Breast epithelium (tissue), 4 donors: Measurements from ENCODE around the gene STAG1. TPM values are rescaled to one million over a fixed set of nuclear protein-coding genes. Genes with fewer than 3 reads are reported as not detected.

ENCODE experiments used
- DNase-seq, 2 donors: peaks; one replicate each; pipeline ENCODE4 v3.0.0-alpha.2; 2019; ENCODE audit warnings: low spot score in 2 of 2
- H3K27ac ChIP-seq, 2 donors: fragments of 200-600 bp; sonication (generic) in 1 of 2; one replicate each; pipeline ENCODE4 v1.5.1; 2016 to 2019; ENCODE audit warnings: mild to moderate bottlenecking in 1 of 2
- H3K27me3 ChIP-seq, 2 donors: fragments of 200-600 bp; sonication (generic) in 1 of 2; one replicate each; pipeline versions ENCODE4 v1.5.1 to v1.6.0; 2017 to 2019; ENCODE audit warnings: control low read depth in 1 of 2, mild to moderate bottlenecking in 1 of 2
- H3K36me3 ChIP-seq: fragments of 200-600 bp; one replicate; pipeline ENCODE4 v1.5.1; 2019
- H3K4me1 ChIP-seq, 2 donors: fragments of 200-600 bp; sonication (generic); one replicate each; pipeline ENCODE4 v1.5.1; 2016 to 2019; ENCODE audit warnings: control low read depth in 1 of 2
- H3K4me3 ChIP-seq, 3 donors: fragments of 200-600 bp; sonication (generic); 1 replicate in 2 of 3; 2 replicates in 1 of 3; pipeline ENCODE4 v1.5.1; 2016 to 2019; ENCODE audit warnings: mild to moderate bottlenecking in 3 of 3, moderate library complexity in 2 of 3
- H3K9me3 ChIP-seq, 2 donors: fragments of 200-600 bp; sonication (generic) in 1 of 2; one replicate each; pipeline ENCODE4 v1.5.1; 2016 to 2019; ENCODE audit warnings: control low read depth in 1 of 2
- POLR2A ChIP-seq: fragments of 450-650 bp; IDR thresholded peaks from one replicate; pipeline ENCODE4 v1.6.1; 2016; ENCODE audit warnings: antibody characterized with exemption, mild to moderate bottlenecking, moderate library complexity
- POLR2AphosphoS5 ChIP-seq, 3 donors: sonication (generic); formaldehyde crosslinking; IDR thresholded peaks; one replicate each; pipeline ENCODE4 v1.6.1; 2017; ENCODE audit warnings: antibody characterized with exemption in 3 of 3
- intact Hi-C: fragments of 100-400 bp; cut with DNase I; formaldehyde crosslinking; loops from one replicate; pipeline ENCODE4 v1.15.1; 2023; ENCODE audit warnings: low total_unique reads
- total RNA-seq, 3 donors: library from RNA; depleted of rRNA; stranded (reverse); fragments of >200 nt; gene quantifications; one replicate each; pipeline ENCODE4 v1.1.0, GENCODE V29; 2016
- TF ChIP-seq, protein P1 (sequence below), 3 donors: fragments of 450-650 bp; IDR thresholded peaks; one replicate each; pipeline ENCODE4 v1.5.1; 2016 to 2017; ENCODE audit warnings: antibody characterized with exemption in 3 of 3, mild to moderate bottlenecking in 3 of 3, moderate library complexity in 3 of 3

STAG1 gene
- total RNA-seq, 3 donors from 2014 or later: 54.4 to 83.7 (median 73.7) TPM

DNA sequence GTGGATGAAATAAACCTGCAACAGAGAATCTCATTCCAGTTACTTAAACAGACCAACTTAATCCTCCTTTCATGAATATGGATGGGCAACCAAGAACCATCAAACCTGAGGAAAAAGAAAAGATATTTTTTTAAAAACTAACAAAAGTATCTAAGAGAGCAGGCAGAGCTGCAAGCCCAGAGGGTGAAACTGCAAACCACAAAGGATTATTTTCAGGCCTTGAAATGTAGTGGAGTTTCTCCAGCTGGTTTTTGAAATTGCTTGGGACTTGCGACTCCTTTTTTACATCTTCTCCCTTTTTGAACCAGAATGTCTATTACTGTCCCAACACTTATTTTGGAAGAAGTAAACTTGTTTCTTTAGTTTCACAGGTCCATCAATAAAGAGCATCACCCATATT lies 87.4 kb downstream of the STAG1 start:
- H3K36me3 ChIP-seq: no peaks in the 10 kb centered on the region
- H3K27ac ChIP-seq: no peak overlapping the region
- TF ChIP-seq POLR2AphosphoS5 (IDR thresholded peaks at IDR 0.05) (no peak), POLR2A (no peak)
- TF ChIP-seq, protein P1, sequence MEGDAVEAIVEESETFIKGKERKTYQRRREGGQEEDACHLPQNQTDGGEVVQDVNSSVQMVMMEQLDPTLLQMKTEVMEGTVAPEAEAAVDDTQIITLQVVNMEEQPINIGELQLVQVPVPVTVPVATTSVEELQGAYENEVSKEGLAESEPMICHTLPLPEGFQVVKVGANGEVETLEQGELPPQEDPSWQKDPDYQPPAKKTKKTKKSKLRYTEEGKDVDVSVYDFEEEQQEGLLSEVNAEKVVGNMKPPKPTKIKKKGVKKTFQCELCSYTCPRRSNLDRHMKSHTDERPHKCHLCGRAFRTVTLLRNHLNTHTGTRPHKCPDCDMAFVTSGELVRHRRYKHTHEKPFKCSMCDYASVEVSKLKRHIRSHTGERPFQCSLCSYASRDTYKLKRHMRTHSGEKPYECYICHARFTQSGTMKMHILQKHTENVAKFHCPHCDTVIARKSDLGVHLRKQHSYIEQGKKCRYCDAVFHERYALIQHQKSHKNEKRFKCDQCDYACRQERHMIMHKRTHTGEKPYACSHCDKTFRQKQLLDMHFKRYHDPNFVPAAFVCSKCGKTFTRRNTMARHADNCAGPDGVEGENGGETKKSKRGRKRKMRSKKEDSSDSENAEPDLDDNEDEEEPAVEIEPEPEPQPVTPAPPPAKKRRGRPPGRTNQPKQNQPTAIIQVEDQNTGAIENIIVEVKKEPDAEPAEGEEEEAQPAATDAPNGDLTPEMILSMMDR (IDR thresholded peaks at IDR 0.05): no peak
- H3K4me1 ChIP-seq: no peaks in the 10 kb centered on the region
- intact Hi-C loops: no loop called here
- no peak overlapping the region for H3K4me3 ChIP-seq
- DNase-seq: no peak
- no peaks in the 10 kb centered on the region for H3K9me3 ChIP-seq
- H3K27me3 ChIP-seq: no peaks in the 10 kb centered on the region

DNA sequence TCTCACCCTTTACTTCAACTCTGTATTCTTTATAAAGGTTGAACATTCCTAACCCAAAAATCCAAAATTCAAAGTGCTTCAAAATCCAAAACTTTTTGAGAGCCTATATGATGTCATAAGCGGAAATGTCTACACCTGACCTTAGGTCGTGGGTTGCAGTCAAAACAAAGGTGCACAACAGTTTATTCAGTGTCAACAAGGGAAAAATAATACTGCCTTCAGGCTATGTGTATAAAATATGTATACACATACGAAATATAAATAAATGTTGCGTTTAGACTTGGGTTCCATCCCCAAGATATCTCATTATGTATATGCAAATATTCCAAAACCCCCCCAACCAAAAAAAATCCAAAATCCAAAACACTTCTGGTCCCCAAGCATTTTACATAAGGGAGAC lies 90.9 kb downstream of the STAG1 start:
- DNase-seq: no peak

DNA sequence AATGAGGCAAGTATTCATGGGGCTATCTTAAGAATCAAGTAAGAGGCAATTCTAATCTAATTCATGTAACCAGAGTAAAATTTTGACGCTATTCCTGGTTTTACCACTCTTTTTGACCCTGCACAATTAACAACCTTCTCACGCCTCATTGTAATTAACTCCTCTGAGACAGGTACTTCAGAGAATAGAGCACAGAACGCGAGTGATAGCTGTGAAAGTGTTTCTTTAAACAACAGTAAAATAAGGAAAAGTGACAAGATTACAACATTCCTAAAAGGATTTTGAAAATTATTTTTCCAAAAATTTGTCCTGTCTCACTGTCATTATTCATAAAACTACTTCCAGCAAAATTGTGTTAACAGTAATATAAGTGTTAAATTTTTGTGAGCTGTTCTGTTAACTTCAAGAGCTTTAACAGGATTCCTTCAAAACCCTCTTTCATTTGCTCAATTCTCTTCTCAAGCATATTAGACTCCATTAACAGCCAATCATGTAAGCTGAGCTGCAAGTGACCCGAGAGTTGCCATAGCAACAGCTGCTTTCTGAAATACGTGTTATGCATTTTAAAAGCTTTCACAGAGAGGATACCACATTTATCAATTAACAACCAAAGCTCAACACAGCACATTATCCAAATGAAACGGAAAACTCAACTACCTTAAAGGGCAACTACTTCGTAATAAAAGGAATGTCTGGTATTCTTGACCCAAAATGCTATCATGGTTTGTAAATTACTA lies 93.1 kb downstream of the STAG1 start:
- H3K9me3 ChIP-seq: peaks cover 3 to 7% of the 10 kb centered on the region in 2 donors
- no peak overlapping the region for H3K4me3 ChIP-seq
- intact Hi-C loops: no loop called here
- no peaks in the 10 kb centered on the region for H3K27me3 ChIP-seq
- no peaks in the 10 kb centered on the region for H3K36me3 ChIP-seq
- TF ChIP-seq POLR2AphosphoS5 (IDR thresholded peaks at IDR 0.05): no peak
- no peak for TF ChIP-seq POLR2A
- TF ChIP-seq, protein P1 (IDR thresholded peaks at IDR 0.05): no peak
- H3K27ac ChIP-seq: no peak overlapping the region
- DNase-seq: no peak
- H3K4me1 ChIP-seq: no peaks in the 10 kb centered on the region

More for the DNA sequence above, 90.9 kb downstream of the STAG1 start:
- TF ChIP-seq, protein P1 (IDR thresholded peaks at IDR 0.05): no peak
- TF ChIP-seq POLR2AphosphoS5 (IDR thresholded peaks at IDR 0.05) (no peak), POLR2A (no peak)
- no peaks in the 10 kb centered on the region for H3K36me3 ChIP-seq
- no peak overlapping the region for H3K4me3 ChIP-seq
- H3K4me1 ChIP-seq: no peaks in the 10 kb centered on the region
- H3K27me3 ChIP-seq: no peaks in the 10 kb centered on the region
- no peak overlapping the region for H3K27ac ChIP-seq
- intact Hi-C loops: no loop called here
- no peaks in the 10 kb centered on the region for H3K9me3 ChIP-seq

DNA sequence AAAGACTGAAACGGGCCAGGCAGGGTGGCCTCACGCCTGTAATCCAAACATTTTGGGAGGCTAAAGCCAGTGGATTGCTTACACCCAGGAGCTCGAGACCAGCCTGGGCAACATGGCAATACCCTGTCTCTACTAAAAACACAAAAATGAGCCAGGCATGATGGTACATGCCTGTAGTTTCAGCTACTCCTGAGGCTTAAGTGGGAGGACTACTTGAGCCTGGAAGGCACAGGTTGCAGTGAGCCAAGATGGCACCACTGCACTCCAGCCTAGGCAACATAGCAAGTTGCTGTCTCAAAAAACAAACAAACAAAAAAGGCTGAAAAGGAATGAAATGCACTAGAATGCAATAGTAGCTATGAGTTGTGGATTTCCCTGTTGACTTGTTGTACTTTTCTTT lies 94.7 kb downstream of the STAG1 start:
- Histone ChIP-seq H3K4me1 (no peaks in the 10 kb centered on the region), H3K27ac (no peak overlapping the region), H3K4me3 (no peak overlapping the region), H3K9me3 (peaks cover 16 to 22% of the 10 kb centered on the region in 2 donors), H3K27me3 (no peaks in the 10 kb centered on the region), H3K36me3 (no peaks in the 10 kb centered on the region)
- TF ChIP-seq, protein P1 (IDR thresholded peaks at IDR 0.05): no peak
- TF ChIP-seq POLR2A (no peak), POLR2AphosphoS5 (IDR thresholded peaks at IDR 0.05) (no peak)
- intact Hi-C loops: no loop called here
- no peak for DNase-seq

DNA sequence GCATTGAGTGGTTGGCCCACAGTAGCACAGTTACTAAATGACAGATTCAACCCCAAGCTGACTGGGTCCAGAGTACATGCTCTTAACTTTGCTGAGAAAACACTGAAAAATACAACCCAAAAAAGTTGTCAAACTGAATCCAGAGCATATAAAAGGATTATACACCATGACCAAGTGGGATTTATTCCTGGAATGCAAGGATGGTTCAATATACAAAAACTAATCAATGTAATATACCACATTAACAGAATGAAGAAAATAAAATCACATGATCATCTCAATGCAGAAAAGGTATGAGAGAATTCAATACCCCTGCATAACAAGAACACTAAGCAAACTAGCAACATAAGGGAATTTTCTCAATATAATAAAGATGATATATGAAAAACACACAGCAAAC lies 98.5 kb downstream of the STAG1 start:
- no peak for DNase-seq
- intact Hi-C loops: no loop called here
- H3K36me3 ChIP-seq: no peaks in the 10 kb centered on the region
- no peaks in the 10 kb centered on the region for H3K27me3 ChIP-seq
- TF ChIP-seq POLR2A: no peak
- TF ChIP-seq POLR2AphosphoS5 (IDR thresholded peaks at IDR 0.05): no peak
- TF ChIP-seq, protein P1 (IDR thresholded peaks at IDR 0.05): no peak
- no peak overlapping the region for H3K27ac ChIP-seq
- H3K9me3 ChIP-seq: peaks cover 16 to 22% of the 10 kb centered on the region in 2 donors
- H3K4me3 ChIP-seq: no peak overlapping the region
- no peaks in the 10 kb centered on the region for H3K4me1 ChIP-seq
